HG03469 (cell line): ENCODE measurements around the gene ZNF75A.
"Not testable (repeated sequence)": the region's sequence is repeated elsewhere in the genome, so short reads cannot be mapped to it uniquely, and the experiment has no call there.

Experiments used
- ATAC-seq: cut with Tn5 transposase; IDR thresholded peaks from one replicate; pipeline ENCODE4 v1.9.1; 2021; ENCODE audit warnings: mild to moderate bottlenecking, moderate library complexity, moderate number of reproducible peaks; ENCODE audit not compliant: unreplicated experiment

Gene ZNF75A

GRCh38 chr16:3305109-3306068 lies at the start of gene ZNF75A, which contains the start of gene TIGD7:
Gene ZNF75A, plus strand, starts transcription at chr16:3305497. Its CDS starts 2,932 bp downstream, at chr16:3308429.
Gene TIGD7, minus strand, starts transcription at chr16:3305430. Its CDS starts 4,816 bp downstream, at chr16:3300614.
- ATAC-seq: peak; percentile 63

DNA sequence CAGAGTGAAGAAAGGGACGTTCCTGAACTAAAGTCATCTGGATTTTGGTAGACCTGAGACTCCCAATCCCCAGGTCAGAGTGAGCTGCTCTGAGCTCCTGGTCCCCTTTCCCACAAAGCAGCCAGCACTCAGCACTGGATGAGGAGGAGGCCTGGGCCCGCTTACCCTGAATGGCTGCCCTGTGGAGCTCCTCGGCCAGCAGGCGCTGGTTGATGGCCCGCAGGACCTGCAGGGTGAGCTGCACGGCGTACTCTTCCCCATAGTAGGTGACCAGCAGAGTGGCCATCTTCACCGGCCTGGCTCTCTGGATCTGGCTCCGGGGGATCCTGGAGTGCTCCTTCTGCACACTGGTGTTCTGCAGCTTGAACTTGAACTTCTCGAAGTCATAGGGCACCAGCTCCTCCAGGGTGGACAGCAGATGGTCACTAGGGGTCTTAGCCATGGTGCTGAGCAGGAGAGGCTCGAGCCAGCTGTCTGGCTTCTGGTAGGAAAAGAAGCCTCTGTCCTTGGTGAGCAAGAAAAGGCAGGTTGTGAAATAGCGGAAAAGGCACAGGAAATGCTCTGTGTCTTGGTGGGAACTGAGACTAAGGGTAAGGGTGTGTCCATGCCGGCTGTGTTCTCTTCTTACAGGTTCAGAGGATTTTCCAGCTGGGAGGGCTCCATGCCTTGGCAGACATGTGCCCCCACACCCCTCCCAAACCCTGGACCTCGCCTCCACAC lies 49.0 kb upstream of the ZNF75A start, which contains the start of gene MEFV:
TSS of gene MEFV (minus strand) at position 488 of the 720 bp plus-strand sequence. CDS start at position 442, 46 bp downstream.
- ATAC-seq: no peak

DNA sequence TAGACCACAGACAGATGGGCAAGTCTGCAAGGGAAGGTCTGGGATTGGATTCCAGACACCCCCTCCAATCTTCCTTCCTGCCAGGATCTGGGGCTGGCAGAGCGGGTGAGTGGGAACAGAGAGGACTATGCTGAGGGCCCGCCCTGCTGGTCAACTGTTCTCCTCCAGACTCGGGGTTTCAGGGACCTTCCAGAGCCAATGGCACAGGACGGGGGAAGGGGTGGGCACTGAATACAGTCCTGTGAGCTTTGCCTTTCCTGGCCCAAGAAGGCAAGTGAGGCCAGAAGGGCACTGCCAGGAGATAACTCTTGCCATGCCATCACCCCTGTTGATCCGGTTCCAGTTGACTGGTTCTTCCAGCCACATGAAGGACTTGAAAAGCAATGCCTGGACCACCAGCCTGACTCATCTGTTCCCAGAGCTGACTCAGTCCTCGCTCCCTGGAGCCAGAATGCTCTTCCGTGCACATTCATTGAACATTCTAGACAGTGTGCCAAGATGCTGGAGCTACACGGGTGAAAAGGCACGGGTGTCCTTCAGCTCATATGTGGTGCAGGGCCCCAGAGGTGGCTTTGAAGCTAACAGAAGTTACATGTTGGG lies 48.3 kb upstream of the ZNF75A start:
- ATAC-seq: no peak

GRCh38 chr16:3259836-3260235 lies 45.5 kb upstream of the ZNF75A start:
- ATAC-seq: no peak

DNA sequence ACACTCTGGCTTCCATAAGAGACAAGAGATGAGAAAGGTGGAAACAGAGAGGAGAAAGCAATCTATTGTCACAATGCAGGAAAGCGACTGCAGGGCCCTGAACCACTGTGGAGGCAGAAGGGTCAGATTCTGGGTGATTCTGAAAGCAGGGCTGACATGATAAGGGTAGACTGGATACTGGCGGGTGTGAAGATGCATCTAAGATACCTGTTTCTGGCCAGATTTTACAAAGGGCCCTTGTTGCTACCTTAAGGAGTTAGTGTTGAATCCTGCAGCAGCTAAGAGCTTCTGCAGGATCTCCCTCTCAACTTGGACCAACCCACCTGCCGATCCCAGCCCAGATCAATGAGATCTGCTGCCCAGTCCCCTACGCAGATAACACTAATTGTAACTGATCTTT lies 42.8 kb upstream of the ZNF75A start:
- ATAC-seq: no peak

GRCh38 chr16:3264137-3265036 lies 40.9 kb upstream of the ZNF75A start:
- ATAC-seq: peak; percentile 51

- no peak for ATAC-seq
Measured at GRCh38 chr16:3266873-3267537, 38.3 kb upstream of the ZNF75A start.

- ATAC-seq: no peak
Measured at GRCh38 chr16:3268294-3268693, 37.0 kb upstream of the ZNF75A start.

GRCh38 chr16:3270718-3271117 lies 34.6 kb upstream of the ZNF75A start:
- ATAC-seq: not testable (repeated sequence)

GRCh38 chr16:3271281-3271680 lies 34.0 kb upstream of the ZNF75A start:
- ATAC-seq: not testable (repeated sequence)

DNA sequence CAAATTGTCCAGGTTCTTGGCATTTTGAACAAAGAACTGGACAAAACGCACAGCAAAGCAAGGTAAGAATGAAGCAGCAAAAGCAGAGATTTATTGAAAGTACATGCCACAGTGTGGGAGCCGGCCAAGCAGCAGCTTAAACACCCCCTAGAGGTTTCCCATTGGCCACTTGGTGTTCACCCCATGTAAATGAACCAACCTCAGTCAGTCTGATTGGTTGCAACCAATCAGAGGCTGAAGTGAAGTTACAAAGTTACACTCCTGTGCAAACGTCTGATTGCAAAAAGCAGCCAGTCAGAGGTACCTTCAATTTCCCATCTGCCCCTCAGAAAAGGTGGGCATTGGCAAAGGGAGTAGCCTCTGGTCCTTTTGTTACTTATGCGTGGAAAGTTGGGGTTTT lies 30.8 kb upstream of the ZNF75A start:
- ATAC-seq: no peak

DNA sequence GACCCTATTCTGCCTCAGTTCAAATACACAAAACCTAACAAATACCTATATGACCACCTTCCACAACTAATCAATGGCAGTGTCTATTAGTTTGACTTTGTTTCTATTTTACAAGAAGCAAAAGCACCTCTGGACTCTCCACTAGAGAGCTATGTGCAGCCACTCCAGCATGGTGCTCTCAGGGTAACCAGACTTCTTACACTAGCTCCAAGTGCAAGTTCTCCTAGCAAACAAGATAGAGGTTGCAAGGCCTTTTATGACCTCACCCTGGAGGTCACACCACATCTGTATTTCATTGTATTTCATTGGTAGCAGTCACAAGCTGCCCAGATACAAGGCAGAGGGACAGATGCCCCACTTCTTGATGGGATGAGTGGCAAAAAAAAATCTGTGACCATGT lies 30.4 kb upstream of the ZNF75A start:
- ATAC-seq: no peak

DNA sequence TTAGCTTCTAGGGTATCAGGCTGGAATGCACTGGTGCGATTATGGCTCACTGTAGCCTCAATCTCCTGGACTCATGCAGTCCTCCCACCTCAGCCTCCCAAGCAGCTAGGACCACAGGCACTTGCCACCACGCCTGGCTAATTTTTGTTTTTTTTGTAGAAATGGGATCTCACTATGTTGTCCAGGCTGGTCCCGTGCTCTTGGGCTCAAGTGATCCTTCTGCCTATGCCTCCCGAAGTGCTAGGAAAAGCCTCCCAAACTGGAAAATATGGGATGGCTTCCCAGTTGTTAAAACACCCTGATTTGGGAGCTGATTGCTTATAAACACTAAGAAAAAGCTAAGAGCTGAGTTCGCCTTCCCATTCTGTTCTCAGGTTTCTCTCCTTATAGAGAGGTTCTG lies 28.6 kb upstream of the ZNF75A start:
- ATAC-seq: no peak

GRCh38 chr16:3281222-3281820 lies 24.0 kb upstream of the ZNF75A start:
- ATAC-seq: no peak

DNA sequence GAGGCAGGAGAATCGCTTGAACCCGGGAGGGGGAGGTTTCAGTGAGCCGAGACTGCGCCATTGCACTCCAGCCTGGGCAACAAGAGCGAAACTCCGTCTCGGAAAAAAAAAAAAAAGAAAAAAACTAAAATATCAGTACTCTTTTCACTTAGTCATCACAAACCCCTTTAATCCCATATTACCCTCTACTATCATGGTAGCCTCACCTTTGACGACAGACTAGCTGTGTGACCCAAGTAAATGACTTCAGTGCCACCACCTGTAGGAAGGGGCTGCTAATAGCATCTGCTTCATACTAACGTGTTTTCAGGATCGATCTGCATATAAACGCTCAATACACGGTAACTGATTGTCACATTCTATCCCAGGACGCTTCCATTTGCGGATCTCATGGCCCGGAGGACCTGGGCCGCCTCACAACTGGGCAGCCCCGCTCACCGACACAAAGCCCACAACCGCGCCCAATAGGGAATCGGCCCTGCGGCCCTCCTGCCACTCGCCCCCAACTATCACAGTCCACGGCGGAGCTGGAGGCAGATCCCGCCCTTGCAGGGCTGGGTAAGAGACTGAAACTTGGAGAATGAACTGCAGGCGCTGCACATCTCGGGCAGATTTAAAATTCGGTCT lies 23.1 kb upstream of the ZNF75A start:
- ATAC-seq: peak; percentile 10

- peak; percentile 66 for ATAC-seq
Measured at GRCh38 chr16:3282730-3283542, 22.4 kb upstream of the ZNF75A start, which contains the start of gene ZNF263. Gene ZNF263, plus strand, starts transcription at chr16:3283491. Its CDS starts 328 bp downstream, at chr16:3283819.

- ATAC-seq: no peak
Measured at GRCh38 chr16:3283543-3284447, 21.5 kb upstream of the ZNF75A start.
